HL-60 (cell line): ENCODE measurements around the gene SEC61A1.

ENCODE experiments used
- DNase-seq, 2 experiments: peaks; one replicate each; pipeline ENCODE4 v3.0.0-alpha.2; 2010 to 2020; ENCODE audit warnings: low read depth in 1 of 2, low spot score in 1 of 2
- H3K27ac ChIP-seq: fragments of 250-450 bp; sonication (Bioruptor Pico); replicated peaks from 2 replicates; pipeline ENCODE4 v1.5.1; 2020; ENCODE audit warnings: mild to moderate bottlenecking, moderate library complexity
- H3K27me3 ChIP-seq: fragments of 250-450 bp; sonication (Bioruptor Pico); 2 replicates; pipeline ENCODE4 v1.5.1; 2021; ENCODE audit warnings: mild to moderate bottlenecking, moderate library complexity; ENCODE audit not compliant: insufficient read depth, poor library complexity, severe bottlenecking
- H3K4me3 ChIP-seq: replicated peaks from 2 replicates; pipeline ENCODE4 v1.5.1; 2011; ENCODE audit warnings: mild to moderate bottlenecking, control low read depth, low read length; ENCODE audit not compliant: insufficient read depth
- CTCF ChIP-seq: IDR thresholded peaks from one replicate; pipeline ENCODE4 v1.5.1; 2011; ENCODE audit warnings: low read length, control low read depth, inconsistent platforms; ENCODE audit not compliant: insufficient read depth
- GABPA ChIP-seq: IDR thresholded peaks from 2 replicates; pipeline ENCODE4 v1.6.1; 2012; ENCODE audit warnings: low read depth
- POLR2AphosphoS5 ChIP-seq: IDR thresholded peaks from 2 replicates; pipeline ENCODE4 v1.6.1; 2012; ENCODE audit warnings: low read depth
- REST ChIP-seq: IDR thresholded peaks from 2 replicates; pipeline ENCODE4 v1.6.1; 2012; ENCODE audit warnings: low read depth; ENCODE audit not compliant: insufficient replicate concordance
- SPI1 ChIP-seq: IDR thresholded peaks from 2 replicates; pipeline ENCODE4 v1.6.1; 2012; ENCODE audit warnings: low read depth, mild to moderate bottlenecking, borderline replicate concordance

SEC61A1 gene

GRCh38 chr3:128040660-128041059, 11.6 kb upstream of the SEC61A1 start:
- H3K4me3 ChIP-seq, result no peak overlapping the region
- no peak overlapping the region for H3K27ac ChIP-seq
- DNase-seq, result no peak
- H3K27me3 ChIP-seq, result no peaks in the 10 kb centered on the region
- no peak for TF ChIP-seq CTCF

GRCh38 chr3:128041344-128041743, 10.9 kb upstream of the SEC61A1 start:
- no peak overlapping the region for H3K4me3 ChIP-seq
- H3K27me3 ChIP-seq, result no peaks in the 10 kb centered on the region
- DNase-seq, result no peak
- H3K27ac ChIP-seq, result no peak overlapping the region
- TF ChIP-seq CTCF (no peak), GABPA (no peak), SPI1 (no peak), POLR2AphosphoS5 (no peak), REST (no peak)

- H3K4me3 ChIP-seq, result no peak overlapping the region
- H3K27ac ChIP-seq, result no peak overlapping the region
- TF ChIP-seq SPI1 (no peak), REST (no peak), GABPA (no peak), POLR2AphosphoS5 (no peak), CTCF (no peak)
- DNase-seq, result no peak
- H3K27me3 ChIP-seq, result no peaks in the 10 kb centered on the region
Observed at GRCh38 chr3:128050597-128050996, 1.6 kb upstream of the SEC61A1 start.

GRCh38 chr3:128051459-128051836, 789 bp upstream of the SEC61A1 start:
- no peak for TF ChIP-seq CTCF
- no peak for TF ChIP-seq GABPA
- TF ChIP-seq POLR2AphosphoS5, result no peak
- no peak for TF ChIP-seq SPI1
- TF ChIP-seq REST, result no peak
- no peaks in the 10 kb centered on the region for H3K27me3 ChIP-seq
- peak in 1 of 2 experiments; percentile 26 for DNase-seq
- peak overlapping the region; percentile 96 for H3K4me3 ChIP-seq
- peak overlapping the region; percentile 65 for H3K27ac ChIP-seq
